ENCODE data around the gene SUN1.

- TF ChIP-seq ZNF274 (IDR thresholded peaks at IDR 0.05; ENCODE audit: low read length) (no peak), ZNF274 (tag by site-specific recombination; IDR thresholded peaks at IDR 0.05; ENCODE audit: borderline replicate concordance) (no peak), CTCF (tag by site-specific recombination; IDR thresholded peaks at IDR 0.05) (no peak), BCL11A (tag by site-specific recombination; IDR thresholded peaks at IDR 0.05; ENCODE audit: low read depth) (no peak), ZNF175 (tag by site-specific recombination; IDR thresholded peaks at IDR 0.05) (no peak), ZBTB10 (tag by site-specific recombination; IDR thresholded peaks at IDR 0.05) (no peak), REST (tag by site-specific recombination; IDR thresholded peaks at IDR 0.05) (no peak), ZNF324 (tag by site-specific recombination; IDR thresholded peaks at IDR 0.05) (no peak), ZSCAN30 (tag by site-specific recombination; IDR thresholded peaks at IDR 0.05) (no peak), ZNF514 (tag by site-specific recombination; IDR thresholded peaks at IDR 0.05) (no peak), ZNF510 (tag by site-specific recombination; IDR thresholded peaks at IDR 0.05; ENCODE audit: insufficient replicate concordance) (no peak), INSM2 (tag by site-specific recombination; IDR thresholded peaks at IDR 0.05) (no peak), ZNF530 (tag by site-specific recombination; IDR thresholded peaks at IDR 0.05; ENCODE audit: low read depth) (no peak), ZNF10 (tag by site-specific recombination; IDR thresholded peaks at IDR 0.05) (no peak)
Observed at GRCh38 chr7:898855-899681, 66.8 kb downstream of the SUN1 start.

Data from HEK293 (cell line).